VCaP (cell line): ENCODE data around the gene PRKCI.

Source experiments
- H3K27ac ChIP-seq: fragments of 450-650 bp; 2 replicates; pipeline ENCODE4 v1.5.1; 2017
- CTCF ChIP-seq: fragments of 450-650 bp; conservative IDR thresholded peaks from 2 replicates; pipeline ENCODE4 v1.5.1; 2017; ENCODE audit warnings: mild to moderate bottlenecking, moderate library complexity

Gene PRKCI

GRCh38 chr3:170228093-170228766 lies 6.0 kb downstream of the PRKCI start:
- no peak for TF ChIP-seq CTCF
- H3K27ac ChIP-seq, result no peak overlapping the region

- H3K27ac ChIP-seq, result no peak overlapping the region
- no peak for TF ChIP-seq CTCF
Measured at GRCh38 chr3:170232266-170232665, 10.0 kb downstream of the PRKCI start.

GRCh38 chr3:170233530-170233929 lies 11.3 kb downstream of the PRKCI start:
- no peak overlapping the region for H3K27ac ChIP-seq
- no peak for TF ChIP-seq CTCF

- peak overlapping the region; percentile 45; the same call in 1 of the 2 replicates for H3K27ac ChIP-seq
- TF ChIP-seq CTCF, result no peak
Measured at GRCh38 chr3:170240142-170240541, 17.9 kb downstream of the PRKCI start.

GRCh38 chr3:170240671-170241070 lies 18.4 kb downstream of the PRKCI start:
- TF ChIP-seq CTCF, result no peak
- H3K27ac ChIP-seq, result peak overlapping the region; percentile 45; the same call in 1 of the 2 replicates

GRCh38 chr3:170244576-170244975 lies 22.4 kb downstream of the PRKCI start:
- no peak overlapping the region for H3K27ac ChIP-seq

GRCh38 chr3:170247875-170248274 lies 25.7 kb downstream of the PRKCI start:
- H3K27ac ChIP-seq, result no peak overlapping the region
- TF ChIP-seq CTCF, result no peak

More at GRCh38 chr3:170244576-170244975, 22.4 kb downstream of the PRKCI start:
- no peak for TF ChIP-seq CTCF
